ENCODE results near the gene BLOC1S3. TPM values are rescaled to one million over a fixed set of nuclear protein-coding genes. Genes with fewer than 3 reads are reported as not detected.

BLOC1S3 gene
- total RNA-seq, 2 donors from 2014 or later, result 10.4 to 15.9 TPM

- intact Hi-C loops (cut with DNase I), result no loop called here
- no peaks in the 10 kb centered on the region for H3K36me3 ChIP-seq
- H3K9ac ChIP-seq (ENCODE audit: low read depth in 2 of 2, low read length in 2 of 2), result peak overlapping the region; percentile 81 to 87
- peak overlapping the region; percentile 92 for H3K4me3 ChIP-seq
- H3K27ac ChIP-seq, result peak overlapping the region; percentile 94
- no peaks in the 10 kb centered on the region for H3K27me3 ChIP-seq
- no peaks in the 10 kb centered on the region for H3K4me1 ChIP-seq
- TF ChIP-seq CTCF (IDR thresholded peaks at IDR 0.05), result no peak
- DNase-seq, result no peak
- H3K9me3 ChIP-seq, result no peaks in the 10 kb centered on the region
These were observed 698 bp downstream of the BLOC1S3 start for GRCh38 chr19:45179072-45179891.

GRCh38 chr19:45179892-45180370 lies 1.3 kb downstream of the BLOC1S3 start:
- no peaks in the 10 kb centered on the region for H3K36me3 ChIP-seq
- peak overlapping the region; percentile 94 for H3K27ac ChIP-seq
- peak overlapping the region in 1 of 2 donors; percentile 81 for H3K9ac ChIP-seq (ENCODE audit: low read depth in 2 of 2, low read length in 2 of 2)
- no peak for DNase-seq
- no peaks in the 10 kb centered on the region for H3K9me3 ChIP-seq
- intact Hi-C loops (cut with DNase I), result no loop called here
- H3K4me1 ChIP-seq, result no peaks in the 10 kb centered on the region
- TF ChIP-seq CTCF (IDR thresholded peaks at IDR 0.05), result no peak
- H3K27me3 ChIP-seq, result no peaks in the 10 kb centered on the region
- H3K4me3 ChIP-seq, result peak overlapping the region; percentile 92

GRCh38 chr19:45180936-45181335 lies 2.4 kb downstream of the BLOC1S3 start:
- Histone ChIP-seq H3K9me3 (no peaks in the 10 kb centered on the region), H3K9ac (ENCODE audit: low read depth in 2 of 2, low read length in 2 of 2) (peak overlapping the region; percentile 26 to 31)

GRCh38 chr19:45182758-45183157 lies 4.2 kb downstream of the BLOC1S3 start:
- DNase-seq, result peak; percentile 36
- no peak for TF ChIP-seq CTCF (IDR thresholded peaks at IDR 0.05)
- Histone ChIP-seq H3K4me3 (no peak overlapping the region), H3K27me3 (no peaks in the 10 kb centered on the region), H3K9me3 (no peaks in the 10 kb centered on the region), H3K4me1 (no peaks in the 10 kb centered on the region), H3K36me3 (no peaks in the 10 kb centered on the region), H3K9ac (ENCODE audit: low read depth in 2 of 2, low read length in 2 of 2) (no peak overlapping the region), H3K27ac (no peak overlapping the region)
- intact Hi-C loops (cut with DNase I), result no loop called here

More at GRCh38 chr19:45180936-45181335, 2.4 kb downstream of the BLOC1S3 start:
- no peak for DNase-seq
- Histone ChIP-seq H3K36me3 (no peaks in the 10 kb centered on the region), H3K4me1 (no peaks in the 10 kb centered on the region), H3K27me3 (no peaks in the 10 kb centered on the region), H3K27ac (no peak overlapping the region), H3K4me3 (no peak overlapping the region)
- intact Hi-C loops (cut with DNase I), result no loop called here
- TF ChIP-seq CTCF (IDR thresholded peaks at IDR 0.05), result no peak

GRCh38 chr19:45184115-45184514 lies 5.5 kb downstream of the BLOC1S3 start:
- Histone ChIP-seq H3K27me3 (no peaks in the 10 kb centered on the region), H3K27ac (no peak overlapping the region), H3K4me3 (no peak overlapping the region), H3K9me3 (no peaks in the 10 kb centered on the region), H3K36me3 (no peaks in the 10 kb centered on the region), H3K4me1 (no peaks in the 10 kb centered on the region), H3K9ac (ENCODE audit: low read depth in 2 of 2, low read length in 2 of 2) (no peak overlapping the region)
- TF ChIP-seq CTCF (IDR thresholded peaks at IDR 0.05), result no peak
- intact Hi-C loops (cut with DNase I), result no loop called here
- DNase-seq, result no peak

Data from colonic mucosa (tissue), 4 donors.